Upper lobe of right lung (tissue), 1 donor: Measurements from ENCODE around the gene BCAS3. TPM values are rescaled to one million over a fixed set of nuclear protein-coding genes. Genes with fewer than 3 reads are reported as not detected.

Experiments
- ATAC-seq: fragments of 200-7000 bp; cut with Tn5 transposase; one replicate; pipeline ENCODE4 v1.9.1; 2020; ENCODE audit warnings: mild to moderate bottlenecking, moderate library complexity
- DNase-seq: peaks from one replicate; pipeline ENCODE4 v3.0.0-alpha.2; 2020
- H3K27ac ChIP-seq: fragments of 200-600 bp; one replicate; pipeline ENCODE4 v1.8.0; 2022
- H3K27me3 ChIP-seq: fragments of 200-600 bp; one replicate; pipeline ENCODE4 v1.8.0; 2022; ENCODE audit warnings: mild to moderate bottlenecking
- H3K36me3 ChIP-seq: fragments of 200-600 bp; one replicate; pipeline ENCODE4 v1.8.0; 2022
- H3K4me1 ChIP-seq: fragments of 200-600 bp; one replicate; pipeline ENCODE4 v1.8.0; 2022
- H3K4me3 ChIP-seq: fragments of 200-600 bp; one replicate; pipeline ENCODE4 v1.8.0; 2022; ENCODE audit warnings: mild to moderate bottlenecking
- H3K9me3 ChIP-seq: fragments of 200-600 bp; one replicate; pipeline ENCODE4 v1.8.0; 2022
- CTCF ChIP-seq: fragments of 200-600 bp; IDR thresholded peaks from one replicate; pipeline ENCODE4 v1.8.0; 2022; ENCODE audit warnings: antibody characterized with exemption
- intact Hi-C: fragments of 100-400 bp; cut with DNase I; formaldehyde crosslinking; loops from one replicate; pipeline ENCODE4 v1.11.0; 2022
- total RNA-seq: library from RNA; stranded (reverse); fragmentation: NEBNext Ultra II Directional; extraction: Animal tissue kit (Norgen Biotek cat#: 25700); gene quantifications from one replicate; pipeline ENCODE4 v1.2.1, GENCODE V29; 2021
- donor health status: DM: no; HTN: yes; CAD: no; lungs with severe emphysema.

Gene BCAS3
- total RNA-seq, 1 donor from 2014 or later = 23.5 TPM

DNA sequence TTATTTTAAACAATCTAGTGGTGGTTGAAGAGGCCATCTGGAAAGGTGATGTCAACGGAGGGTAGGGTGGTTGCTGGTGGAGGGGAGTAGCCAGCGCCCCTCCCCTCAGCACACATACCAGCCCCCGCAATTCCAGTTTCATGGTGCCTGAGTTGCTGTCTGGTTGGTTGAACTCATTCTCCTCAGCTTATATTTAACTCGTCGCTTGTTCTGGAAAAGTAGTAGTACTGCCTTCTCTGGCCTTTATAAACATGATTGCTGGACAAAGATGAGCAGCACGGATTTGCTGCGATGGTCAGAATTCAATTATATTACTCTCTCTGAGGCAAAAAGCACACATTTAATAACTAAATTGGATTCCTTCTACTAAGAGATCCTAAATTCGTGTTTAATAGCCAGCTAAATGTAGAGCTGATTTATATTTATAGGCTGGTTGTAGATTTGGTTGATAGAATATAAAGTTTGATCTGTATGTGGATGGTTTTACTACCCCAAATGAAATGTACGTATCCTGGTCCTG is 484.0 kb downstream of the BCAS3 start:
- intact Hi-C loops = no loop called here
- H3K27ac ChIP-seq = peak overlapping the region; percentile 12
- H3K9me3 ChIP-seq = no peaks in the 10 kb centered on the region
- ATAC-seq (no peak), DNase-seq (no peak)
- H3K36me3 ChIP-seq = no peaks in the 10 kb centered on the region
- no peaks in the 10 kb centered on the region for H3K4me1 ChIP-seq
- no peak for TF ChIP-seq CTCF
- H3K4me3 ChIP-seq = no peak overlapping the region
- no peaks in the 10 kb centered on the region for H3K27me3 ChIP-seq

DNA sequence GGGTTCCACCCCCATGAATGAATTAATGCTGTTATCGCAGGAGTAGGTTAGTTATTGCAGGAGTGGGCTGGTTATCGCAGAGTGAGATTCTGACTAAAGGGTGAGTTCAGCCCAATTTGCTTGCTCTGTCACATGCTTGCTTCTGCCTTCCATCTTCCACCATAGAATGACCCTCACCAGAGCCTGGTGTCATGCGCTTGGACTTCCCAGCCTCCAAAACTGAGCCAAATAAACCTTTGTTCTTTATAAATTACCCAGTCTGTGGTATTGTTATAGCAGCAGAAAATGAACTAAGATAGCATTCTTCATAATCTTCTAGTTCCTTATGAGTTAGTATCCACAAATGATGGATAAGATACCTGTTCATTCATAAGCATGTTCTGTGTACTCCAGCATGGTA is 486.9 kb downstream of the BCAS3 start:
- Histone ChIP-seq H3K27me3 (no peaks in the 10 kb centered on the region), H3K4me1 (no peaks in the 10 kb centered on the region), H3K36me3 (no peaks in the 10 kb centered on the region), H3K9me3 (no peaks in the 10 kb centered on the region), H3K4me3 (no peak overlapping the region), H3K27ac (no peak overlapping the region)
- TF ChIP-seq CTCF = no peak
- no peak for ATAC-seq
- intact Hi-C loops = no loop called here
- no peak for DNase-seq

GRCh38 chr17:61167075-61167474 is 489.4 kb downstream of the BCAS3 start:
- H3K9me3 ChIP-seq = no peaks in the 10 kb centered on the region
- no peaks in the 10 kb centered on the region for H3K4me1 ChIP-seq
- no peak for ATAC-seq
- intact Hi-C loops = no loop called here
- TF ChIP-seq CTCF = no peak
- H3K36me3 ChIP-seq = no peaks in the 10 kb centered on the region
- H3K27me3 ChIP-seq = no peaks in the 10 kb centered on the region
- no peak overlapping the region for H3K4me3 ChIP-seq
- DNase-seq = no peak
- no peak overlapping the region for H3K27ac ChIP-seq

- Histone ChIP-seq H3K4me1 (no peaks in the 10 kb centered on the region), H3K36me3 (no peaks in the 10 kb centered on the region), H3K9me3 (no peaks in the 10 kb centered on the region), H3K4me3 (no peak overlapping the region), H3K27me3 (no peaks in the 10 kb centered on the region), H3K27ac (no peak overlapping the region)
- no peak for TF ChIP-seq CTCF
- intact Hi-C loops = no loop called here
- DNase-seq (no peak), ATAC-seq (no peak)
Measured at GRCh38 chr17:61168506-61168905, 490.9 kb downstream of the BCAS3 start.

DNA sequence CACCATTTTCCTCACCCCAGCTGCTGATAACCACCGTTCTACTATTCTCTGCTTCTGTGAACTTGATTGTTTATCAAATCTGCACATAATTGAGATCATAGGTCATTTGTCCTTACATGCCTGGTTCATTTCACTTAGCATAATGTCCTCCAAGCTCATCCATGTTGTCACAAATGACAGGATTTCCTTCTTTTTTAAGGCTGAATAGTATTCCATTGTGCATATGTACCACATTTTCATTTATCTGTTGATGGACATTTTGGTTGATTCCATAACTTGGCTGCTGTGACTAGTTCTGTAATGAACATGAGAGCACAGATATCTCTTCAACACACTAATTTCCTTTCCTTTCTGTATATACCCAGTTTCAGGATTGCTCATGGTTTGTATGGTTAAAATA is 496.7 kb downstream of the BCAS3 start:
- H3K27ac ChIP-seq = no peak overlapping the region
- H3K27me3 ChIP-seq = no peaks in the 10 kb centered on the region
- DNase-seq = no peak
- ATAC-seq = no peak
- H3K4me3 ChIP-seq = no peak overlapping the region
- no peaks in the 10 kb centered on the region for H3K9me3 ChIP-seq
- no peak for TF ChIP-seq CTCF
- no peaks in the 10 kb centered on the region for H3K36me3 ChIP-seq
- no peaks in the 10 kb centered on the region for H3K4me1 ChIP-seq
- intact Hi-C loops = no loop called here
